HepG2 (cell line): ENCODE results near the gene DHRS13.

Source experiments
- ATRX ChIP-seq: sonication (generic); formaldehyde crosslinking; IDR thresholded peaks from 2 replicates; pipeline ENCODE4 v1.4.0; 2020; ENCODE audit warnings: missing genetic modification reagents, borderline replicate concordance
- FOXK2 ChIP-seq: fragments of 450-650 bp; IDR thresholded peaks from 2 replicates; pipeline ENCODE4 v1.6.1; 2016
- PHF21A ChIP-seq: sonication (generic); formaldehyde crosslinking; IDR thresholded peaks from 2 replicates; pipeline ENCODE4 v1.5.0; 2020; ENCODE audit warnings: mild to moderate bottlenecking, missing genetic modification reagents
- POLR2AphosphoS2 ChIP-seq: IDR thresholded peaks from 2 replicates; pipeline ENCODE4 v1.6.1; 2011; ENCODE audit warnings: low read depth, low read length, improper control_type of control experiment
- SP2 ChIP-seq: sonication (generic); formaldehyde crosslinking; IDR thresholded peaks from 2 replicates; pipeline ENCODE4 v1.5.1; 2020; ENCODE audit warnings: mild to moderate bottlenecking, missing genetic modification reagents
- TF ChIP-seq, protein P1 (sequence below): sonication (generic); formaldehyde crosslinking; IDR thresholded peaks from 2 replicates; pipeline ENCODE4 v1.4.0; 2020; ENCODE audit warnings: missing genetic modification reagents
- TF ChIP-seq, protein P2 (sequence below): sonication (generic); formaldehyde crosslinking; IDR thresholded peaks from one replicate; pipeline ENCODE4 v1.5.1; 2020; ENCODE audit warnings: mild to moderate bottlenecking, missing genetic modification reagents; ENCODE audit errors: not compliant biosample characterization

DNA sequence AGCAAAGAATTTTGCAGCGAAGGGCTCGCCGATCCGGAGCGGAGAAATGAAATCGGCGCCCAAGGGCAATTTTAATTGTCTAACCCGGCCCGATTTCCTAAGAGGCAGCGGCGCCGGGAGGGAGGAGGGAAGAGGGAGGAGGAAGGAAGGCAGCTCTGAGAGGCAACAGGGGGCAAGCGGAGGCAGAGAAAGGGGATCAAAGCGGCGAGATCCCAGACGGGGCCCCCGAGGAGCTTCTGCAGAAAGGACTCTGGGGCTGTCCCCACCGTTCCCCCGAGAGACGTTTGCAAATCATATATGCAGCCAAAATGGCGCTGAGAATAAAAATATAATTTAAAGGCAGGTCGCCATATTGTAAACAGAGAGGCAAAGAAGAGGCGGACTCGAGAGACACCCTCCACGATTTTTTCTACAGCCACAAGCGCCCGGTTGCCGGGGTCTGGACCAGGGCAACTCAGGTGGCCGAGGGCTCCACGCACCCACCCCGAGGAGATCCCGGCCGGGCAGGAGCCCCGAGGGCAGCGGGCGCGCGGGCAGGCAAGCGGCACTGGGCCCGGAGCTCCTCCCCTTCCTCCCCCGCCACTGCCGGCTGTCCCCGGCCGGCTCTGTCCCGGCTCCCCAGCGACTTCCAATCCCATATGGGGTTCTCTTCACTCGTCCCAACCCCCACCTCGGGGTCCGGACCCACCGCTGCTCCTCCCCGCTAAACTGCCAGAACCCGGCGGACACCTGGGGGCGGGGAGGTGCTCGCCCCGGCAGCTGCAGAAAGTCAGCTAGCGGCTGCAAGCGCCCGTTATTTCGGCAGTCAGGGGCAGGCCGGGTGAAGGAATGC, 46.5 kb upstream of the DHRS13 start:
- TF ChIP-seq ATRX, result no peak
- no peak for TF ChIP-seq FOXK2
- 0 out of 2 replicates have a peak, but pooled peaks have one; percentile 23 for TF ChIP-seq SP2 (CRISPR knock-in tag)
- TF ChIP-seq, protein P1, sequence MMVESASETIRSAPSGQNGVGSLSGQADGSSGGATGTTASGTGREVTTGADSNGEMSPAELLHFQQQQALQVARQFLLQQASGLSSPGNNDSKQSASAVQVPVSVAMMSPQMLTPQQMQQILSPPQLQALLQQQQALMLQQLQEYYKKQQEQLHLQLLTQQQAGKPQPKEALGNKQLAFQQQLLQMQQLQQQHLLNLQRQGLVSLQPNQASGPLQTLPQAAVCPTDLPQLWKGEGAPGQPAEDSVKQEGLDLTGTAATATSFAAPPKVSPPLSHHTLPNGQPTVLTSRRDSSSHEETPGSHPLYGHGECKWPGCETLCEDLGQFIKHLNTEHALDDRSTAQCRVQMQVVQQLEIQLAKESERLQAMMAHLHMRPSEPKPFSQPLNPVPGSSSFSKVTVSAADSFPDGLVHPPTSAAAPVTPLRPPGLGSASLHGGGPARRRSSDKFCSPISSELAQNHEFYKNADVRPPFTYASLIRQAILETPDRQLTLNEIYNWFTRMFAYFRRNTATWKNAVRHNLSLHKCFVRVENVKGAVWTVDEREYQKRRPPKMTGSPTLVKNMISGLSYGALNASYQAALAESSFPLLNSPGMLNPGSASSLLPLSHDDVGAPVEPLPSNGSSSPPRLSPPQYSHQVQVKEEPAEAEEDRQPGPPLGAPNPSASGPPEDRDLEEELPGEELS, result no peak
- TF ChIP-seq, protein P2, sequence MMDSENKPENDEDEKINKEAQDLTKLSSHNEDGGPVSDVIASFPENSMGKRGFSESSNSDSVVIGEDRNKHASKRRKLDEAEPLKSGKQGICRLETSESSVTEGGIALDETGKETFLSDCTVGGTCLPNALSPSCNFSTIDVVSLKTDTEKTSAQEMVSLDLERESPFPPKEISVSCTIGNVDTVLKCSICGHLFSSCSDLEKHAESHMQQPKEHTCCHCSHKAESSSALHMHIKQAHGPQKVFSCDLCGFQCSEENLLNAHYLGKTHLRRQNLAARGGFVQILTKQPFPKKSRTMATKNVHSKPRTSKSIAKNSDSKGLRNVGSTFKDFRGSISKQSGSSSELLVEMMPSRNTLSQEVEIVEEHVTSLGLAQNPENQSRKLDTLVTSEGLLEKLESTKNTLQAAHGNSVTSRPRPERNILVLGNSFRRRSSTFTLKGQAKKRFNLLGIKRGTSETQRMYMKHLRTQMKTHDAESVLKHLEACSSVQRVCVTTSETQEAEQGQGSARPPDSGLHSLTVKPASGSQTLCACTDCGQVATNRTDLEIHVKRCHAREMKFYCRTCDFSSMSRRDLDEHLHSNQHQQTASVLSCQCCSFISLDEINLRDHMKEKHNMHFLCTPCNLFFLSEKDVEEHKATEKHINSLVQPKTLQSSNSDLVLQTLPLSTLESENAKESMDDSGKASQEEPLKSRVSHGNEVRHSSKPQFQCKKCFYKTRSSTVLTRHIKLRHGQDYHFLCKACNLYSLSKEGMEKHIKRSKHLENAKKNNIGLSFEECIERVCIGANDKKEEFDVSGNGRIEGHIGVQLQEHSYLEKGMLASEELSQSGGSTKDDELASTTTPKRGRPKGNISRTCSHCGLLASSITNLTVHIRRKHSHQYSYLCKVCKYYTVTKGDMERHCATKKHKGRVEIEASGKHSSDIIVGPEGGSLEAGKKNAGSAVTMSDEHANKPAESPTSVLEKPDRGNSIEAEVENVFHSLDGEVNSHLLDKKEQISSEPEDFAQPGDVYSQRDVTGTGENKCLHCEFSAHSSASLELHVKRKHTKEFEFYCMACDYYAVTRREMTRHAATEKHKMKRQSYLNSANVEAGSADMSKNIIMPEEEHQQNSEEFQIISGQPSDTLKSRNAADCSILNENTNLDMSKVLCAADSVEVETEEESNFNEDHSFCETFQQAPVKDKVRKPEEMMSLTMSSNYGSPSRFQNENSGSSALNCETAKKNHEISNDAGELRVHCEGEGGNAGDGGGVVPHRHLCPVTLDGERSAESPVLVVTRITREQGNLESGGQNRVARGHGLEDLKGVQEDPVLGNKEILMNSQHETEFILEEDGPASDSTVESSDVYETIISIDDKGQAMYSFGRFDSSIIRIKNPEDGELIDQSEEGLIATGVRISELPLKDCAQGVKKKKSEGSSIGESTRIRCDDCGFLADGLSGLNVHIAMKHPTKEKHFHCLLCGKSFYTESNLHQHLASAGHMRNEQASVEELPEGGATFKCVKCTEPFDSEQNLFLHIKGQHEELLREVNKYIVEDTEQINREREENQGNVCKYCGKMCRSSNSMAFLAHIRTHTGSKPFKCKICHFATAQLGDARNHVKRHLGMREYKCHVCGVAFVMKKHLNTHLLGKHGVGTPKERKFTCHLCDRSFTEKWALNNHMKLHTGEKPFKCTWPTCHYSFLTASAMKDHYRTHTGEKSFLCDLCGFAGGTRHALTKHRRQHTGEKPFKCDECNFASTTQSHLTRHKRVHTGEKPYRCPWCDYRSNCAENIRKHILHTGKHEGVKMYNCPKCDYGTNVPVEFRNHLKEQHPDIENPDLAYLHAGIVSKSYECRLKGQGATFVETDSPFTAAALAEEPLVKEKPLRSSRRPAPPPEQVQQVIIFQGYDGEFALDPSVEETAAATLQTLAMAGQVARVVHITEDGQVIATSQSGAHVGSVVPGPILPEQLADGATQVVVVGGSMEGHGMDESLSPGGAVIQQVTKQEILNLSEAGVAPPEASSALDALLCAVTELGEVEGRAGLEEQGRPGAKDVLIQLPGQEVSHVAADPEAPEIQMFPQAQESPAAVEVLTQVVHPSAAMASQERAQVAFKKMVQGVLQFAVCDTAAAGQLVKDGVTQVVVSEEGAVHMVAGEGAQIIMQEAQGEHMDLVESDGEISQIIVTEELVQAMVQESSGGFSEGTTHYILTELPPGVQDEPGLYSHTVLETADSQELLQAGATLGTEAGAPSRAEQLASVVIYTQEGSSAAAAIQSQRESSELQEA (CRISPR knock-in tag), result no peak
- 0 out of 2 replicates have a peak, but pooled peaks have one; percentile 12 for TF ChIP-seq PHF21A
- TF ChIP-seq POLR2AphosphoS2, result no peak
